ENCODE results near the gene TRPM4. TPM values are rescaled to one million over a fixed set of nuclear protein-coding genes. Genes with fewer than 3 reads are reported as not detected.

The TRPM4 gene
- total and polyA plus RNA-seq, 2 of the 8 experiments (the other 6 are each of a cell fraction or from before 2014, with no cell fraction given): 11.3 to 13.3 TPM

- H3K9ac ChIP-seq (replicated peaks in 1 of 4; ENCODE audit: extremely low read depth in 1 of 4, low read depth in 3 of 4, low read length in 3 of 4): peak within 1 kb of the TSS in 3 of 4 experiments; percentile 36 to 74 (median 66); a peak in 6 of 7 replicates
- FAIRE-seq: no peak
- peak within 1 kb of the TSS; percentile 94 for H4K8ac ChIP-seq (ENCODE audit: extremely low read depth, insufficient read depth, low read length)
- peak within 1 kb of the TSS; percentile 96 for H3K18ac ChIP-seq (ENCODE audit: extremely low read depth, low read length)
- no peak within 1 kb of the TSS for H2BK20ac ChIP-seq (ENCODE audit: low read length)
- peaks cover 8 to 19% (median 17%) of the 10 kb centered on the region in 4 experiments for H3K27me3 ChIP-seq (replicated peaks in 1 of 4; ENCODE audit: control insufficient read depth in 3 of 4, extremely low read depth in 1 of 4, insufficient read depth in 3 of 4, low read length in 3 of 4)
- H3K56ac ChIP-seq (replicated peaks; ENCODE audit: insufficient read length, low read depth, low read length): peak within 1 kb of the TSS; percentile 77
- H3K23me2 ChIP-seq (ENCODE audit: low read depth, low read length): peaks cover 20% of the 10 kb centered on the region
- peak within 1 kb of the TSS; percentile 81 for H4K91ac ChIP-seq (replicated peaks; ENCODE audit: insufficient read length, low read length)
- 3% methylated on average over 49 of the region's 85 CpGs; no CpG with 5 or more reads in 1 of the 2 experiments for WGBS, 2 experiments (ENCODE audit: extremely low coverage in 1 of 2, insufficient coverage in 1 of 2, insufficient read length in 1 of 2, insufficient replicate concordance in 2 of 2, low coverage in 1 of 2, low lambda C conversion rate in 2 of 2, missing lambda C conversion rate in 1 of 2)
- peak within 1 kb of the TSS; percentile 78; the same call in 1 of the 2 replicates for H2BK5ac ChIP-seq (ENCODE audit: low read depth, low read length)
- peak within 1 kb of the TSS; percentile 88; the same call in 1 of the 2 replicates for H2BK15ac ChIP-seq (ENCODE audit: low read length)
- peak within 1 kb of the TSS; percentile 54 for H2BK120ac ChIP-seq (replicated peaks; ENCODE audit: low read depth, low read length)
- peak within 1 kb of the TSS; percentile 57; the same call in 1 of the 2 replicates for H3K27ac ChIP-seq (ENCODE audit: low read depth, low read length)
- peak within 1 kb of the TSS; percentile 86 for H3K4me2 ChIP-seq (ENCODE audit: insufficient read depth in 1 of 2, low read depth in 2 of 2, low read length in 2 of 2)
- peak within 1 kb of the TSS; percentile 75; the same call in 1 of the 2 replicates for H2AK5ac ChIP-seq (ENCODE audit: low read depth, low read length)
- H2BK12ac ChIP-seq (ENCODE audit: low read depth, low read length): no peak within 1 kb of the TSS
- no peak within 1 kb of the TSS for H2AFZ ChIP-seq (ENCODE audit: low read length)
- no peaks in the 10 kb centered on the region for H3K36me3 ChIP-seq (ENCODE audit: control insufficient read depth in 2 of 4, insufficient read depth in 4 of 4, low read length in 3 of 4)
- CTCF ChIA-PET (ENCODE audit: partially characterized antibody): interaction anchor here (0.6 to 3.0 kb wide), 5 partner anchors 21 to 107 kb away, joined by 3 to 11 read pairs (median 4); no protein-coding TSS in a partner anchor
- peaks cover 0 to 9% of the 10 kb centered on the region in 2 experiments for H4K20me1 ChIP-seq (replicated peaks in 1 of 2; ENCODE audit: control insufficient read depth in 1 of 2, insufficient read depth in 2 of 2, low read length in 2 of 2)
- peak in 1 of 2 experiments; percentile 94 for DNase-seq (ENCODE audit: low read depth in 1 of 2, low spot score in 2 of 2)
- peak within 1 kb of the TSS; percentile 85 for H3K4ac ChIP-seq (replicated peaks; ENCODE audit: insufficient read length, low read depth, low read length)
- no peaks in the 10 kb centered on the region for H3K9me3 ChIP-seq (ENCODE audit: insufficient read depth in 2 of 2, low read depth in 1 of 2, low read length in 1 of 2)
- peak within 1 kb of the TSS; percentile 95 for H4K5ac ChIP-seq (ENCODE audit: insufficient read length, low read depth, low read length)
- H3K23ac ChIP-seq (ENCODE audit: insufficient read length): no peak within 1 kb of the TSS
- H3K79me1 ChIP-seq (ENCODE audit: low read depth, low read length): peaks cover 2% of the 10 kb centered on the region; the same call in 1 of the 2 replicates
- peak within 1 kb of the TSS; percentile 64 to 86 (median 78) for H3K4me3 ChIP-seq (ENCODE audit: extremely low read depth in 1 of 4, insufficient read depth in 2 of 4, low read depth in 3 of 4, low read length in 4 of 4)
- POLR2A ChIA-PET (ENCODE audit: partially characterized antibody): interaction anchor here (1.0 to 2.1 kb wide), 7 partner anchors 9 to 32 kb away, joined by 3 to 9 read pairs (median 5); no protein-coding TSS in a partner anchor
- peaks cover 0 to 5% (median 4%) of the 10 kb centered on the region in 4 experiments; a peak in 4 of 7 replicates for H3K4me1 ChIP-seq (replicated peaks in 1 of 4; ENCODE audit: control insufficient read depth in 3 of 4, insufficient read depth in 4 of 4, low read length in 3 of 4)
- no peaks in the 10 kb centered on the region for H3K79me2 ChIP-seq (ENCODE audit: control insufficient read depth in 1 of 2, insufficient read depth in 2 of 2, low read length in 2 of 2)
- H3K14ac ChIP-seq (ENCODE audit: insufficient read length): no peak within 1 kb of the TSS
- no peak for TF ChIP-seq BCL11A (IDR thresholded peaks at IDR 0.05; ENCODE audit: low read depth in 2 of 2, low read length in 2 of 2)
- no peak for TF ChIP-seq RBBP5 (IDR thresholded peaks at IDR 0.05; ENCODE audit: borderline replicate concordance, low read depth, low read length)
- peak; percentile 72 for TF ChIP-seq E2F6 (IDR thresholded peaks at IDR 0.05)
- peak; percentile 90 for TF ChIP-seq EGR1 (IDR thresholded peaks at IDR 0.05; ENCODE audit: borderline replicate concordance, low read depth, low read length)
- TF ChIP-seq RAD21 (IDR thresholded peaks at IDR 0.05 in 1 of 2, conservative IDR thresholded peaks at IDR 0.05 in 1 of 2; ENCODE audit: low read depth in 2 of 2, low read length in 2 of 2): no peak; a peak in 1 of 4 replicates
- TF ChIP-seq SUZ12 (IDR thresholded peaks at IDR 0.05; ENCODE audit: low read length): no peak
- TF ChIP-seq FOSL1 (IDR thresholded peaks at IDR 0.05; ENCODE audit: insufficient read depth, low read depth, low read length): no peak
- no peak; the same call in 1 of the 2 replicates for TF ChIP-seq POLR2AphosphoS5 (IDR thresholded peaks at IDR 0.05; ENCODE audit: low read depth, low read length)
- TF ChIP-seq TAF1 (IDR thresholded peaks at IDR 0.05; ENCODE audit: low read depth, low read length): peak; percentile 74
Observed at GRCh38 chr19:49118565-49119410, 38.8 kb upstream of the TRPM4 start, which contains the start of gene C19orf73. Gene C19orf73, minus strand, starts transcription at chr19:49119143. Its CDS starts 121 bp downstream, at chr19:49119022.
